DOHH2 (cell line): ENCODE data around the gene BHLHA15.

Experiments
- CTCF ChIP-seq: fragments of 200-600 bp; sonication (generic); IDR thresholded peaks from one replicate; pipeline ENCODE4 v1.5.1; 2014; ENCODE audit warnings: antibody characterized with exemption, mild to moderate bottlenecking, low read depth, low read length; ENCODE audit not compliant: poor library complexity, severe bottlenecking
- EZH2phosphoT487 ChIP-seq: fragments of 200-600 bp; sonication (generic); IDR thresholded peaks from 2 replicates; pipeline ENCODE4 v1.6.1; 2017; ENCODE audit warnings: borderline replicate concordance, mild to moderate bottlenecking, antibody characterized with exemption, low read length, moderate library complexity, mixed read lengths

- TF ChIP-seq CTCF (no peak), EZH2phosphoT487 (no peak)
Observed at GRCh38 chr7:98199131-98199530, 12.1 kb upstream of the BHLHA15 start.
